ENCODE results near the gene MYH14.
A peak's percentile ranks its signal among the peaks of the same experiment; 100 is the strongest.
"Not testable (repeated sequence)": the region's sequence is repeated elsewhere in the genome, so short reads cannot be mapped to it uniquely, and the experiment has no call there.

Gene MYH14

GRCh38 chr19:50337031-50337430 is 133.6 kb downstream of the MYH14 start:
- DNase-seq = not testable (repeated sequence)

GRCh38 chr19:50340331-50340730 is 136.9 kb downstream of the MYH14 start:
- no peak for DNase-seq

DNA sequence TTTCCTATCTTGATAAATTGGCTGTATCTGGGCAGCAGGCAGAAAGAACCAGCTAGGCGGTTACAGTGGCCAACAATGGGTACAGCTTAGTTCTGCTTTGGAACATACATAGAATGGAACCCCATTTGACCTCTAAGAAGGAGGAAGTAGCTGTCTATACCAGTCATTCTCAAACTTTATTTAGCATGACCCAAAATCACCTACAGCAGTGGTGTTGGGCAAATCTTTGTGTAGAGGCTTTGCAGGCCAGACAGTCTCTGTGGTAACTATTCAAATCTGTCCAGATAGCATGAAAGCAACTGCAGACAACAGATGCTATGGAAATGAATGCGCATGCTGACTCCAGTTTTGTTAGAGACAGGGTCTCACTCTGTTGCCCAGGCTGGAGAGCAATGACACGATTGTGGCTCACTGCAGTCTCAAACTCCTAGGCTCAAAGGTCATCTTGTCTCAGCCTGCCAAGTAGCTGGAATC is 137.7 kb downstream of the MYH14 start:
- peak; percentile 56 for DNase-seq

DNA sequence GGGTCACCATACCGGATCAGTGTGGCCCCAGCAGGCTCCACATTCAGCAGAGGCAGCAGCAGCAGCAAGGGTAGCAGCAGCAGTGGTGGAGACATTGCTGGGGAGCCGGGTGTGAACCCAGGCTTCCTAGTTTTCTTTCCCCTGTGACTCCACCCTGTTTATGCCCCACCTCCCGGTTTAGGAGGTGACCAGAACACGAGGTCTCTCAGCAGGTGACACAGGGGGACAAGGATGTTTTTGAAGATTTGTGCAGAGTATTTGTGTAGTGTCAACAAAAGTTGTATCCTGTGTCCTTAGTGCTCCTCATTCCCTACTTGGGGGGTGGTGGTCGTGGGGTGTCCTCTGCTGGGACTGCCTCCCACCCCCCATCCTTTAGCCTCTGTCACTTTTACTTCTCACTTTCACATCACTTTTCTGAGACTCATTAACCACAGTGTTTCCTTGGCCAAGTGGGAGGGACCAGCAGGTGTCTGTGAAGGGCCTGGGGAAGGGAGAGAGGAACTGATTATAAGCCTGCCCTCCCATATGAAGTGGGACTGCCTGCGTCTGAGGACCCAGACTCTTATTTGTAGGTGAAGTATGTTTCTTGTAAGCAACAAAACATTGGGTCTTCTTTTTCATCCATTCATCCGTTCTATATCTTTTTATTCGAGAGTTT is 141.4 kb downstream of the MYH14 start:
- DNase-seq = no peak

- DNase-seq = peak; percentile 83
Observed at GRCh38 chr19:50347089-50347581, 143.7 kb downstream of the MYH14 start.

DNA sequence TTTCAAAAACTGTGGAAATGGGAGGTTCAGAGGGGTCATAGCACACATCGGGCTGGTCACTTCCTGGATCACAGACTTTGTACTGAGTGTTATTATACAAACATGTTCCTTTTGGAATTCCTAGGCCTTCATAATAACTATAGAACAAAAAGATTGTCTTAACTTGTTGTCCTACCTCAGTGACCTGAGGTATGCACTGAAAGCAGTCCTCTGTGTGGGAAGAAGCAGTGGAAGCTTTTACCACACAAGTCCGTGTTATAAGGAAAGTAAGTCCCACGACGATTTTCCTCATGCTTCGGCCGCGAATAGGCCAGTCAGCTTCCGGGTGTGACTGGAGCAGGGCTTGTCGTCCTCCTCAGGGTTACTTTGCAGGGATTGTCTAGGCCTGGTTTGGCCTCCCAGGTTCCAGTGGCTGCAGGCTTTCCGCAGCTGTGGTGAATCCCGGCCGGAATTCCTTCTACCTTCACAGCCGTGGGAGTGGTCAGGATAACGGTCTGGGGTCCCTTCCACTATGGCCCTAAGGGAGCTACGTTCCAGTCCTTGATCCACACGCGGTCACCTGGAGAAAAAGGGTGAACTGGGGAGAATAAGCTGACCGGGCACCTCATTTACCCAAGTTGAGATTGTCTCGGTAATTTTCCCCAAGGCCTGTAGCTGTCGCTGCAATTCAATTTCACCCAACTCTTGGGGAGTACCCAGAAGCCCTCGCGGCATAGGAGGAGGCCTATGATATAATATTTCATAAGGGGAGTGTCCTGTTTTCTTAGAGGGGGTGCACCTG is 146.0 kb downstream of the MYH14 start:
- no peak for DNase-seq

DNA sequence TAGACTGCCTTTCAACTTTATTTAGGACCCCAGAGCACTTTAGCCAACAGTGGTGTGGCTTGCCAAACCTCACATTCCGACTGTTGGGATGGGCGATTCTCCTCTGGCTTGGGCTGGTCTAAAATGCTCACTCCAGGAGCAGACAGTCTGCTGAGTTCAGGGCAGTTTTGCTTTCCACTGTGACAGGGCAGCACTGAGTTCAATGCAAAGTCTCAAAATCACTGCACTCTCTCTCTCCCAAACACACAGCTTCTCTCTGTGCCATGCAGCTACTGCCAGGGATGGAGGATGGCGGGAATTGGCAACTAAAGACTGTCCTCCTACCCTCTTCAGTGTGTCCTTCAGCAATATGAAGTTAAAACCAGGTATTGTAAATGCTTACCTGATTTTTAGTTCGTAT is 148.8 kb downstream of the MYH14 start:
- no peak for DNase-seq

DNA sequence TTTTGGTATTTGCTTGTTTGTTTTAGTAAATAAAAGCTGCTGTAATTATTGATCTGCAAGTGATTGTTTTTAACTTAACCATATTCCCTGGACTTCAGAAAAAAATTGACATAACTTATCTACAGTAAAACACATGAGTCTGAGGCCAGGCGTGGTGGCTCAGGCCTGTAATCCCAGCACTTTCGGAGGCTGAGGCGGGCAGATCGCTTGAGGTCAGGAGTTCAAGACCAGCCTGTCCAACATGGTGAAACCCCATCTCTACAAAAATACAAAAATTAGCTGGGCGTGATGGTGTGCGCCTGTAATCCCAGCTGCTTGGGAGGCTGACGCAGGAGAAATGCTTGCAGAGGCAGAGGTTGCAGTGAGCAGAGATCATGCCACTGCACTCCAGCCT is 150.1 kb downstream of the MYH14 start:
- DNase-seq = not testable (repeated sequence)

GRCh38 chr19:50356691-50357177 is 153.3 kb downstream of the MYH14 start:
- DNase-seq = no peak

- DNase-seq = peak; percentile 87
Observed at GRCh38 chr19:50357178-50358100, 154.0 kb downstream of the MYH14 start.

DNA sequence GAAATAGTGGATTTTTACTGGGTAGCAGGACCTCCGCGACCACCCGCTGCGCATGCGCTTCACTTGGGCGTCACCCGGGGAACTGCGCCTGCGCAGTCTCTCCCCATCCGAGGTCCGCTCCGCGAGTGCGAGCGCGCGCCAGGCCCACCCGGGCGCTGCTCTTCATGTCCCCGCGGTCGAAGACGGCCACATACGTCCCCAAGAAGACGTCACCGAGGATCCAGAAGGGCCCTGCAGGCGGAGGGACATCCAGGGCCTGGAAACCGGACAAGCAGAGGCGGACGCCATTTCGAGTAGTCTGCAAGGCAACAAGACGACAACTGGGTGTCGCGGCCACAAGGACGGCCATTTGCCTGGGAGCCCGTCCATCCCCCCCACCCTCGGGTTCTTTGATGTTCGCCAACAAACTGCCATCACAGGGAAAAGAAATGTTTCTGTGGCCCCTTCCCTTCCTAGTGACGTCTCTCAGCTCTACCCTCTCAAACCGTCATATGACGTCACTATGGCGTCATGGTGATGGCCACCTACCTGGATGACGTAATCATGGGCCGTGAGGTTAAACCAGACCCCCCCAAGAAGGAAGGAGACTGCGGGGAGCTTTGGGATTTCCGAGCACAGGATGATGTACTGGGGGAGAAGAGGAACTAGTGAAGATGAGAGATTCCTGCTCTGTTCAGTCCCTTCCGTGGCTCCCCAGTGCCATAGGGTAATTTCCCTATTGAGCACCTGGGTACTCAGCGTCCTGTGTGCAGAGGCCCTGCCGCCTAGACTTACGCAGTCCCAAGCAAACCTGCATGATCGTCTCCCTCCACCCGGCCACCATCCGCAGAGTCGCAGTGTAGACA is 155.3 kb downstream of the MYH14 start:
- DNase-seq = peak; percentile 80

- DNase-seq = no peak
Observed at GRCh38 chr19:50359328-50359818, 156.0 kb downstream of the MYH14 start.

Data from activated CD4-positive, alpha-beta T cell treated with anti-CD3 and anti-CD28 coated beads, Interleukin-2, amount 50 U/mL, for 16 hours (primary cell).